NCI-H128 (cell line): ENCODE data around the gene TRMT1L.

Experiments
- DNase-seq: peaks from one replicate; lab custom pipeline; 2025; ENCODE audit not compliant: unreplicated experiment; lab: John Stamatoyannopoulos, UW

The TRMT1L gene

GRCh38 chr1:185112356-185112755, 44.4 kb downstream of the TRMT1L start:
- no peak for DNase-seq

GRCh38 chr1:185111873-185112272, 44.9 kb downstream of the TRMT1L start:
- no peak for DNase-seq

GRCh38 chr1:185110145-185110544, 46.6 kb downstream of the TRMT1L start:
- no peak for DNase-seq

- no peak for DNase-seq
Measured at GRCh38 chr1:185108321-185108720, 48.4 kb downstream of the TRMT1L start.

- DNase-seq = no peak
Measured at GRCh38 chr1:185105121-185105520, 51.6 kb downstream of the TRMT1L start.

GRCh38 chr1:185104083-185104482, 52.7 kb downstream of the TRMT1L start:
- DNase-seq = no peak

- DNase-seq = no peak
Measured at GRCh38 chr1:185096531-185096930, 60.2 kb downstream of the TRMT1L start.

GRCh38 chr1:185094761-185095160, 62.0 kb downstream of the TRMT1L start:
- no peak for DNase-seq

GRCh38 chr1:185091480-185091879, 65.3 kb downstream of the TRMT1L start:
- DNase-seq = no peak

GRCh38 chr1:185087746-185088145, 69.0 kb downstream of the TRMT1L start:
- no peak for DNase-seq

GRCh38 chr1:185087101-185087500, 69.7 kb downstream of the TRMT1L start:
- no peak for DNase-seq

- no peak for DNase-seq
Measured at GRCh38 chr1:185083818-185084217, 72.9 kb downstream of the TRMT1L start.

GRCh38 chr1:185080422-185080821, 76.3 kb downstream of the TRMT1L start:
- DNase-seq = no peak

GRCh38 chr1:185077374-185077773, 79.4 kb downstream of the TRMT1L start:
- DNase-seq = no peak

GRCh38 chr1:185075476-185075875, 81.3 kb downstream of the TRMT1L start:
- no peak for DNase-seq

- no peak for DNase-seq
Measured at GRCh38 chr1:185074307-185074706, 82.4 kb downstream of the TRMT1L start.

- DNase-seq = no peak
Measured at GRCh38 chr1:185073725-185074124, 83.0 kb downstream of the TRMT1L start.

GRCh38 chr1:185070051-185070450, 86.7 kb downstream of the TRMT1L start:
- no peak for DNase-seq

GRCh38 chr1:185069202-185069772, 87.5 kb downstream of the TRMT1L start:
- no peak for DNase-seq

GRCh38 chr1:185068341-185068740, 88.4 kb downstream of the TRMT1L start:
- no peak for DNase-seq
